Retinal pigment epithelial cell (primary cell): Measurements from ENCODE around the gene AK9.

Source experiments
- DNase-seq: peaks from one replicate; pipeline ENCODE4 v3.0.0-alpha.2; 2010; ENCODE audit warnings: low read depth
- H3K4me3 ChIP-seq: 2 replicates; pipeline ENCODE4 v1.5.1; 2011; ENCODE audit warnings: mild to moderate bottlenecking, low read length, control low read depth, moderate library complexity
- TF ChIP-seq, protein P1 (sequence below): conservative IDR thresholded peaks from 2 replicates; pipeline ENCODE4 v1.5.1; 2011; ENCODE audit warnings: low read depth, low read length, control low read depth, inconsistent platforms

AK9 gene

DNA sequence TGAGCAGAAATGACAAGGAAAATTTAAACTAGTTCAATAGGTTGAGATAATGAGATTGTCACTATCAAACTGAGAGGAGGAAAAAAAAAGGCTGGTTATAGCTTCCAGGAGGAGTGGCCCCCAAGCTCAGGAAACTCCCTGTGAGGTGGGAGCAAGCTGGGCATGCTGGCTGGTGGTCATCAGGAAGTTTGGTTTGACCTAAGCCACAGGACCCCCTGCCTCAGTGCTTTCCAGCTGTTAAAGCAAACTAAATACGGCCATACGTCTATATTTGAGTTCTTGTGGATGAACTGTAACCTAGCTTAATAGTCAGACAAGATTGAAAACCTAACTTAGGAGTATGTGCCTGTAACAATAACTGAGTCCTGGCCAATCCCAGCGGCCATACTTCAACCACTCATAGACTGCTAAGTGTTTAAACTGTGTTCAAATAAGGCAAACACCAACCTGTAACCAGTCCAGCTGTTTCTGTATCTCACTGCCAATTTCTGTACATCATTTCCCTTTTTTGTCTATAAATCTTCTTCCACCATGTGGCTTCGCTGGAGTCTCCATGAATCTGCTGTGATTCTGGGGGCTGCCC lies 183.4 kb downstream of the AK9 start:
- H3K4me3 ChIP-seq = no peak overlapping the region
- no peak for DNase-seq
- TF ChIP-seq, protein P1, sequence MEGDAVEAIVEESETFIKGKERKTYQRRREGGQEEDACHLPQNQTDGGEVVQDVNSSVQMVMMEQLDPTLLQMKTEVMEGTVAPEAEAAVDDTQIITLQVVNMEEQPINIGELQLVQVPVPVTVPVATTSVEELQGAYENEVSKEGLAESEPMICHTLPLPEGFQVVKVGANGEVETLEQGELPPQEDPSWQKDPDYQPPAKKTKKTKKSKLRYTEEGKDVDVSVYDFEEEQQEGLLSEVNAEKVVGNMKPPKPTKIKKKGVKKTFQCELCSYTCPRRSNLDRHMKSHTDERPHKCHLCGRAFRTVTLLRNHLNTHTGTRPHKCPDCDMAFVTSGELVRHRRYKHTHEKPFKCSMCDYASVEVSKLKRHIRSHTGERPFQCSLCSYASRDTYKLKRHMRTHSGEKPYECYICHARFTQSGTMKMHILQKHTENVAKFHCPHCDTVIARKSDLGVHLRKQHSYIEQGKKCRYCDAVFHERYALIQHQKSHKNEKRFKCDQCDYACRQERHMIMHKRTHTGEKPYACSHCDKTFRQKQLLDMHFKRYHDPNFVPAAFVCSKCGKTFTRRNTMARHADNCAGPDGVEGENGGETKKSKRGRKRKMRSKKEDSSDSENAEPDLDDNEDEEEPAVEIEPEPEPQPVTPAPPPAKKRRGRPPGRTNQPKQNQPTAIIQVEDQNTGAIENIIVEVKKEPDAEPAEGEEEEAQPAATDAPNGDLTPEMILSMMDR = no peak

DNA sequence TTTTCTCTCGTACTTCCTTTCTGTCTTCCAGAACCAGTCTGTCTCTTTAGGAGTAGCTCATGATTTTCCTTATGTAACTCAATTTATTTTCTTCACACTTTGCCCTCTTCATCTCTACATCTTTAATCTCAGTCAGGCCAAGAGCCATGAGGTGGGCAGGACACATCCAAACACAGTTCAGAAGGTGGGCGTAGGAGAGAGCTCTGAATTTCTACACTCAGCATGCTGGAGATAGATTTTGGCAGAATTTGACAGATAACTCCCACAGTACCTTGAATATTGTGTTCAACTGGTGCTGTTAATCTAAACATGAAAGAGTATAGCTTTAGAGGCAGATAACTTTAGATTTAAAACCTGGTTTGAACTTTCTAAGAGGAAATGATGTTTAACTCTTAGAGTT lies 184.2 kb downstream of the AK9 start:
- H3K4me3 ChIP-seq = no peak overlapping the region
- TF ChIP-seq, protein P1 = no peak
- no peak for DNase-seq

DNA sequence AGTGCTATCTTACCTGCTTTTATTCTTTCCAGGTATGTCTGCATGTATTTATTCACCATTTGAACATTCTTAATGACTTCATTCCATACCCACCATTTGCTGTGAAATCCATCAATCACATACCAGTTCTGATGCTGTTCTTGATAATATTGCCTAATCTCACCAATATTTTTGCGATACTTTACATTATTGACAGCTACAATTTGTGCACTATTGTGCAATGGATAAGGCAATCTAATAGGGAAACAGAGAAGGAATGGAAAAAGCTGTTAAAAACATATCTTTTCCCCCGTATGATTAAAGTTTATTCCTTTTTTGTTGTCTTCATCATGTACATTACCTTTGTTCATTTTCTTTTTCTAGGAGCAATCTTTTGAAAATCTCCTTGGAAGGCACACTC lies 184.7 kb downstream of the AK9 start:
- no peak for DNase-seq
- H3K4me3 ChIP-seq = no peak overlapping the region
- TF ChIP-seq, protein P1 = no peak

DNA sequence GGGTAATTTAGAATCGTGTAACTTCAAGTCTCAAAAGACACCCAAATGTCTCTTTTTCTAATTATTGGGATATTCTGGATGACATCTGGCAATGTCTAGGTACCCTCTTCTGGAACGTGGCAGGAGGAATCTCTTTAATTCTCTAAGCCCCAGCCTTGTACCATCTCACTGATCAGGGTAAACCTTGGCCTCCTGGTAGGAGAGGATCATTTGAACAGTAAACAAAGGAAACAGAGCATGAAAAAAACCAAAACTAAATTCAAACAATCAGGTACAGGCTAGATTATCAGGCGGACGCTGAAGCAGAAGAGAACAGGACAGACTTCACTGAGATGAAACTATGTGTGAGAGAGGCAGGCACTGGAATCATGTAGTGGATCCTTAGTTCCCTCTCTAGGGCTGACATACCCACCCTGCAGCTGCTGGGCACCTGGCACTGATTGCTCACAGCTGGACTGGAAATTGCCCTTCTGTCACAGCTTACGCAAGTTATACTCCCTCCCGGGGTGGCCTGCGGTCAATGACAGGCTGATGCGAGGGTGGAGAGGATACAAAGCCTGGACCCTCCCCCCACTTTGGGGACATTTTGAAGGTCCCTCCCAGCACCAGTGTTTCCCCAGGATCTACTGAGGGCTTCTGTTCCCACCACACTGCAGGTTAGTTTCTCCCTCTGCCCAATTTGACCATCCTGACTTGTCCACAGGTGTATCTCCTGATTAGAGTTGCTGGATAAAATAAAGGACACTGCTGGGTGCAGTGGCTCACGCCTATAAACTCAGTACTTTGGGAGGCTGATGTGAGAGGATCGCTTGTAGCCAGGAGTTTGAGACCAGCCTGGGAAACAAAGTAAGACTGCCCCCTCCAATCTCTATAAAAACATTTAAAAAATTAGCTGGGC lies 187.4 kb downstream of the AK9 start:
- TF ChIP-seq, protein P1 = no peak
- no peak for DNase-seq
- no peak overlapping the region for H3K4me3 ChIP-seq

DNA sequence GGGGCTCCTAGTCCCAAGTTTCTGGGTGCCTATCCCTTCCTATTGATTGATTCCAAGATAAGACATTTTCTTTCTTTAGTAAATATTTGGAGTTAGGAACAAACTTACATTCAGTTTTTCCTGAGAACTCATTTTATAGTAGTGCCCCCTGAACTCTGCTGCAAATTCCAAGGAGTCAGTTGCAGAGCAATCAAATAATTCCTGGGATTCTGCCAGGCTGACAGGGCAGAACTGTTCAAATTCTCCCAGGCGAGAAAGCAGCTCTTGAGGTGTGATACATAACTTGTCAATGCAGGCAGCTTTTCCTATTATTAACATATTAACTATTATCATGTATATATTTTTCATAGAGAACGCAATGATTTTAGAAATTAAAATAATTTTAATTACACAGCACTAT lies 192.1 kb downstream of the AK9 start:
- DNase-seq = no peak
- no peak overlapping the region for H3K4me3 ChIP-seq
- TF ChIP-seq, protein P1 = no peak

DNA sequence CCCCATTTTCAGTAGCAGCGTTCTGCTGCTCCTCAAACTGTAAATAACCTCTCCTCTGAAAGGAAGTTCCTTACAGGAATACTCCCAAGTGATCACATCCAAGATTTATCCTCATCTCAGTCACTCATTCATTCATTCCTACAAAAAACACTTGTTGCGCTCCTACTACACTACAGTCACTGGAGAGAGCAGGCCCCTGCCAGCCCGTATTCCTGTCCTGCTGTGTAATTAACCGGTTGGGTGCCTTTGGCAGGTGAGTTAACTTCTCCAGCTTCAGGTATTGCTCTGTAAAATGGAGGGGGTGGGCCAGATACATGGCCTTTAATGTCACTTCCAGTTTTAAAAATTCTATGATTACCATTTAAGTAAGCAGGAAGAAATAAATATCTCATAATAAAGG lies 192.9 kb downstream of the AK9 start:
- TF ChIP-seq, protein P1 = no peak
- no peak overlapping the region for H3K4me3 ChIP-seq
- no peak for DNase-seq
